Activated CD4-positive, alpha-beta T cell treated with anti-CD3 and anti-CD28 coated beads for 1 hour (primary cell): ENCODE measurements around the gene CNOT4.
"Not testable (repeated sequence)": the region's sequence is repeated elsewhere in the genome, so short reads cannot be mapped to it uniquely, and the experiment has no call there.

Source experiments
- DNase-seq: peaks from one replicate; pipeline ENCODE4 v3.0.0-alpha.2; 2020

The CNOT4 gene

DNA sequence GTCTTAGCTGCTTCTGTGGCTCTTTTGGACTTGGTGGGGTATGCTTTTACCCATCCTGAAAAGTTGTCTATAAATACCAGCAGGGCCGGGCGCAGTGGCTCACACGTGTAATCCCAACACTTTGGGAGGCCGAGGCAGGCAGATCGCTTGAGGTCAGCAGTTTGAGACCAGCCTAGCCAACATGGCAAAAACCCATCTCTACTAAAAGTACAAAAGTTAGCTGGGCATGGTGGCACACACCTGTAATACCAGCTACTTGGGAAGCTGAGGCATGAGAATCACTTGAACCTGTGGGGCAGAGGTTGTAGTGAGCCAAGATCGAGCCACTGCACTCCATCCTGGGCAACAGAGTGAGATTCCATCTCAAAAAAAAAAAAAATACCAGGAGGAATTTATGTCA lies 188.9 kb downstream of the CNOT4 start:
- not testable (repeated sequence) for DNase-seq

DNA sequence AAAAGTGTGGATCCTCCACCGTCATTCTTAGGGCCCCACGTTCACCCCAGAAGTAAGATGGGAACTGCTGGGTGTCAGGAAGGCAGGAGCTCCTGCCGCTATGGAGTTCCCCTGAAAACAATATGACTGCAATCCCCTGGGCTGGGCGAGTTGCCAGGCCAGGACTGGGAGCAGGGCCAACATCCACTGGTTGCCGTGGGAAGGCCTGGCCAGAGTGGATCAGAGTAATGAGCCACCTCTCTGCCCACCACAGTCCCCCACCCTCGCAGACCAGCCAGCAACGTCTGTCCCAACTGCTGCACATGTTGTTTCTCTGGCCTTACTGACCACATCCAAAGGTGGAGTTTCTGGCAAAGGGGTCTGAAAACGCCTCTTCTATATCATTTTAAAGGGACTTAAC lies 189.6 kb downstream of the CNOT4 start:
- no peak for DNase-seq

DNA sequence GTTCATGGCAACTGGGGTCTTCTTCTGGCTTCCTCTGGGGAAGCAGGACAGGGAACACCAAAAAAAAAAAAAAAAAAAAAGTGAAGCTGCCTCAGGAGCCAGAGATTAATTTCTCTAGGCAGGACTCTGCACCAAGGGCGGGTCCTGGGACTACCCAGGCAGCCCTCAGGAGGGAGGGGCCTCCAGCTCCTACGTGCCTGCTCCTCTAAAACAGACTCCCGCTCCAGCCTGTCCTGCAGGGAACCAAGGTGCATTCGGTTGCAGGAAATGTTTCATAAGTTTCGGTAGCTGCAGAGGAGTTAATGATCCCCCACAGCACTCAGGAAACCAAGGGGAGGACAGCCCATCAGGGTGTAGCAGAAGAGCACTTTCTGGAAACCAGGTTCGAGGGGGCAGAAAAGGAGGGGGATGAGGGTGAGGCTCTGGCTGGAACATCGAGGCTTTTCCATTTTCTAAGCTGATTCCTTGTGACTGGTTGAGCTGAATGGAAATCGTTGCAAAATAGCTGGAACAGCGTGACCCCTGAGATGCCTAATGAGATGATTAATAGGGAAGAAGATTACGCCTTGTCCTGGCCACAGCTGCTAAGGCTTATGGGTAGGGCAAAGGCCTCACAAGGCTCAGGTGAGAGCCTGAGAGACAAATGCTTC lies 192.1 kb downstream of the CNOT4 start:
- no peak for DNase-seq

DNA sequence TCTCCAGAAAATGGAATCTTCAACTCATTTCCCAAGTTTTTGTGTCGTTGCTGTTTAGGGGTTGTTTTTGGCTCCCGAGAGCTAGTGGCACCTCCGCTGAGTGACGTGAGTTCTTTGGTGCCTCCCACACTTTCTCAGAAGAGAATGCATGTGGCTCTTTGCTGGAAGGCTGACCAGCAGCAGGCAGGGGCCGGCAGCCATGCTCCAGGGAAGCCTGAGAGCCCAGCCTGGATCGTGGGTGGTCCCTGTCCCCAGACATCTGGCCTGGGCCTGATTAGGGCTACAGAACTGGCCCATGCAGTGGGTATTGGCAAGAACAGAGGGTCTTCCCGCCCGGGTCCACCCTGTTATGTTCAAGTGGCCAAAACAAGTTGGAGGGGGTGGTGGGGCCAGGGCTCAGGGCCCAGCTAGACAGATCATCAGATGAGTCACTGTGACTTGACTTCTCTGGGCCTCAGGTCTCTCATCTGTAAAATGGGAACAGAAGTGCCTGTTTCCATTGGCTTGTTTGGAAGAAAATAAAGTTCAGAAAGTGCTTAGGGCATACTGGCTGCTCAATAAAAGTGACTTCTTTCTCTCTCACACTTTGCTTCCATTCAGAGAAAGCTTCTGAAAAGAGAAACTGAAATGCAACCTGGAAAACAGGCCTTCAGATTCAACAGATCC lies 193.1 kb downstream of the CNOT4 start:
- DNase-seq: no peak

DNA sequence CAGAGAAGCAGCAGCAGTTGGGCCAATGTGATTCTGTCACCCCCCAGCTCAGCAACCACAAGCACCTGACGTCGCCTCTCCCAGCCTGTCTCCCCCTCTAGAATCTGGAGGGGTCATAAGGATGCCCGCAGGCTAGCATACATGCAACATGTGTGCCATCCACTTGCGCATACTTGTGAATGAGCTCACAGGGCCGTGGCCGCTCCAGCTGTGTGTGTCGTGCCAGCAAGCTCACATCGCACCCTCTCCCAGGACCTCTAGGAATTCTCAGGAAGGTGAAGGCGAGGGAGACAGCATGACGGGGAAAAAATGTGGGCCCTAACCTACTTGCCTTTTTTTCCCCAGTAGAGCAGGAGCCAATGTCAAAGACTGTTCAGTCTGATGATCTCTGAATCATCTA lies 195.9 kb downstream of the CNOT4 start:
- DNase-seq: no peak
